DMS53 (cell line): ENCODE measurements around the gene TEKTIP1.

Experiments
- DNase-seq: peaks from one replicate; lab custom pipeline; 2025; lab: John Stamatoyannopoulos, UW

TEKTIP1 gene

DNA sequence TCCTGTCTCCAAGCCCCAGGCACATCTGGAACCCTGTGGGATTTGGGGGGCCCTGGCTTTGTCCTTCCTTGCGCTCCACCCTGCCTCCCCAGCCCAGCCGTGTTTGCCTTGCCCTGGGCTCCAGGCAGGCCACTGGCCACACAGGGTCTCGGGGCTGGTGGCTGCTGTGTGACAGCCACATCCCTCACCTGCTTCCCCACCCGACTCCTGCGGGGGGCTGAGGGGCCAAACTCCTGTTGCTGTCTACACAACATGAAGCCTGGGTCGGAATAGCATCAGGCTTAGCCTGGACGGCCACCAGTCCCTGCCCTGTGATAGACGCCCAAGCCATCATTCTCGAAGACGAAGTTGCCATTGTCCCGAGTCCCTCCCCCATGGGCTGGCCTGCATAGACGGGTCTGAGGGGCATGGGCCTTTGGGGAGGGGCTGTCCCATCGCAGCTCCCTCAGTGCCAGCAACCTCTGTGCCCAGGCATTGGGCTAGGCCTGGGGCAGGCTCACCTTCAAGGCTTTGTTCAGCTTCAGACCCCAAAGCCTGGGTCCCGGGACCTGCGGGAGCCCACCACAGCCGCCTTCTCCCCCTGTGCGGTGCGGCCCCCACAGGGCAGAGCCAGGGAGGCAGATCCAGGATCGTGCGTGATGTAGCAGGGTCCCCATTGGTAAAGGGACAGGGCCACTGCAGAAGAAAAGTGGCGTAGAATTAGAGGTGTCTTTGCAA lies 15.5 kb upstream of the TEKTIP1 start:
- DNase-seq, result no peak

DNA sequence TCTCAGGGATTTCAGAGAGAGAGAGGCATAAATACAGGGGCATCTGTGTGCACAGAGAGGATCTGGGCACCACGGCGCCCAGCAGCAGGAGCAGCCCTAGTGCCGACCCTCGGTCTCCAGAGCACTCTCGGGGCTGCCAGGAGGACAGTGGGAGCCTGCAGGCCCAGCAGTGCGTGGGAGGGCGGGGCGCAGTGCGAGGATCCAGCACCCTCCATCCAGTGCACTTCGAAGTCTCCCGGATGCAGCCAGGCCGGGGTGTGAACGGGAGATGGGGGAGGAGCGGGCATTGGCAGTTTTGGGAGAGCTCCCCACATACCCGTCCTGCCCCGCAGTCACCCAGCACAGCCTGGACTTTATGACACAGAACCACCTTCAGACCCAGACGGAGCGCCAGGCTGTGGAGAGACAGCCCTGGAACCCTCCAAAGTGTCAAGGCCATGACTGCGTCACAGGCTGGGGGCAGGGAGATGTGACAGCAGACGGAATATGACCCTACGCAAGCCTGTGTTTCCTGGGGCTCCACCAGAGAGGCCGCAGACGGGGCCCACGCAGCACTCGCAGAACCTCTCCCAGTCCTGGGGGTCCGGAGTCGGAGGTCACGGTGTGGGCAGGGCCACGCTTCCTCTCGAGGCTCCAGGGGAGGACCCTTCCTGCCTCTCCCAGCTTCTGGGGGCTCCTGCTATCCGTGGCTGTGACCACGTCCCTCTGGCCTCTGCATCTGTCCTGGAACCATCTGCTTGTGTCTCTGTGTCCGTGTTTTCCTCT lies 14.7 kb upstream of the TEKTIP1 start:
- no peak for DNase-seq

DNA sequence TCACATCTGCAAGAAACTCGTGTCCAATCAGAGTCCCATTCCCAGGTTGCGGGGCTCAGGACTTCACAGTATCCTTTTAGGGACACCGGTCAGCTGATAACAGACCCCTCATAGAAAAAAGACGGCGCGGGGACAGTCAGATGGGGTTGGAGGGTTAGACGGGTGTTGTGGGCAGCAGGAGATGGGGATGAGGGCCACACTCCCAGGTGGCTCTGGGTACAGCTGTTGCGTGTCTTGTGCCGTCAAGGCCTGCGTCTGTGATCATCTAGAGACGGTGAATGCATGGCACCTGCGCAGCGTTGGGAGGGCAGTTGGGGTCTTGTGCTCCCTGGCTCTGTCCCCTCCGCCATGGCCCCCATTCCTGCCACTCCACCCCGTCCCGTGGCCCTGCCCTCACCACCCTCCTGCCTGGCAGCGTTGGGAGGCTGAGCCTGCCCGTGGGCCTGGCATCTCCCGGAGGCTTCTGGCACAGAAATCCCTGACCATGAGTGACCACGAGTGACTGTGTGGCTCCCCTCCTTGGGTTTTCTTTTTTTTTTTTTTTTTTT lies 14.0 kb upstream of the TEKTIP1 start:
- DNase-seq, result no peak

DNA sequence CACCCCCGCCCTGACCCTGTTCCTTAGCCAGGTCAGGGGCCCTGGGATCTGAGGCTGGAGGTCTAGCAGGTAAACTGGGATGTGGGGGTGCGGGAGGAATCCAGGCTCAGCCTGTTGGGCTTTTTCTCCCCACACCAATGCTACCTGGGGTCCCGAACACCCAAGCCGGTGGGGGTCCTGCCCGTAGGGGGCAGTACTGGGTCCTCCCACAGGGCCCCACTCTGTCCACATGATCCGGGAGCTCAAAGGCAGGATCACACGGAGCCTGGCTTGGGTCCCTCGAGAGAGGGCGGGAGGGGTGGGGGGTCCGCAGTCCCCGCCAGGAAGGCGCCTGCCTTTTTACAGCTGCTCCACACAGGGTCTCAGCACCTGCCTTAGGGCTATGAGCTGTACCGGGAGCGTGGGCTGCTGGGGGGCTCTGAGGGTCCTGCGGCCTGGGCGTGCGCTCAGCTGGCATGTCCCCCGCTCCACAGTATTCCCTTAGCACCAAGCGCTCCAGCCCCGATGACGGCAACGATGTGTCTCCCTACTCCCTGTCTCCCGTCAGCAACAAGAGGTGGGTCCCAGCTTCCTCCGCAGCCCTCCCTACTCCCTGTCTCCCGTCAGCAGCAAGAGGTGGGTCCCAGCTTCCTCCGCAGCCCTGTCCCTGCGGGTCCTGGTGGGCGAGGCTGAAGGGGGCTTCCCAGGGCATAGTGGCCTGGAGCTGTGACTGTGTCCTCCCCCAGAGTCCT lies 12.3 kb upstream of the TEKTIP1 start:
- DNase-seq, result no peak

DNA sequence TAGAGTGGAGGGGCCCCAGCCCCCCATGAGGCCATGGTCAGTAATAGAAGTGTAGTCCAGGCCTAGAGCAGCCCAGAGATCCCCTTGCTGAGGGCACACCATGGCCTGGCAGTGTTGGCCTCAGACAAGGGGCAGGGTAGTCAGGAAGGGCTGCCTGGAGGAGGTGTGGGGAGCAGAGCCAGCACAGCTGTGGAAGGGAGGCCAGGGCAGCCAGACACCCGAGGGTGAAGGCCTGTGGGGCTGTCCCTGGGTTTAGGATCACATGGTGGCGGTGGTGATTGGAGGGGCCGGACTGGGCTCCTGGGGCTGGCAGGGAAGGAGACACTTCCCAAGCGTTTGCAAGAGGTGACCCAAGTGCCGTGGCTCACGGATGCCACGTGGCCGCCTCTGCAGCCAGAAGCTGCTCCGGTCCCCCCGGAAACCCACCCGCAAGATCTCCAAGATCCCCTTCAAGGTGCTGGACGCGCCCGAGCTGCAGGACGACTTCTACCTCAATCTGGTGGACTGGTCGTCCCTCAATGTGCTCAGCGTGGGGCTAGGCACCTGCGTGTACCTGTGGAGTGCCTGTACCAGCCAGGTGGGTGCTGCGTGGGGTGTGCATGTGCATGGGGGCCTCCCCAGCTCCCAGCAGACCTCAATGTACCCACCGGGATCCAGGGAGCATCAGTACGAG lies 11.6 kb upstream of the TEKTIP1 start:
- DNase-seq, result no peak

DNA sequence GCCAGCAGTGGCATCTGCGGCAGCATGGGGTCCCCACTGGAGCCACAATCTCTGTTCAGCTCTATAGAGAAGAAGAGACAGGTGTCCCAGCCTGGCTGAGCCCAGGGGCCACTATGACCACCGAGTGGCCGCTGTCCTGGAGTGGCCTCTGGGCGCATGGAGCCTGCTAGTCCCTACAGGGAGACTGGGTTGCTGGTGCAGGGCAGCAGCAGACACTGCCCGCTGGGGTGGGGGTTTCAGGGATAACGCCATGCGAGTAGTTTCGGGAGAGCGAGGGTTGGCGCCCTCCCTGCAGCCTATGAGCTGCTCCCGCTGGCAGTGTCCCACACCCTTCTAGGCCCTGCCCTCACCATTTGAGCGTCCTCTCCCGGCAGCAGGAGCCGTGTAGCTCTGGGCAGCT lies 10.9 kb upstream of the TEKTIP1 start:
- DNase-seq, result no peak

DNA sequence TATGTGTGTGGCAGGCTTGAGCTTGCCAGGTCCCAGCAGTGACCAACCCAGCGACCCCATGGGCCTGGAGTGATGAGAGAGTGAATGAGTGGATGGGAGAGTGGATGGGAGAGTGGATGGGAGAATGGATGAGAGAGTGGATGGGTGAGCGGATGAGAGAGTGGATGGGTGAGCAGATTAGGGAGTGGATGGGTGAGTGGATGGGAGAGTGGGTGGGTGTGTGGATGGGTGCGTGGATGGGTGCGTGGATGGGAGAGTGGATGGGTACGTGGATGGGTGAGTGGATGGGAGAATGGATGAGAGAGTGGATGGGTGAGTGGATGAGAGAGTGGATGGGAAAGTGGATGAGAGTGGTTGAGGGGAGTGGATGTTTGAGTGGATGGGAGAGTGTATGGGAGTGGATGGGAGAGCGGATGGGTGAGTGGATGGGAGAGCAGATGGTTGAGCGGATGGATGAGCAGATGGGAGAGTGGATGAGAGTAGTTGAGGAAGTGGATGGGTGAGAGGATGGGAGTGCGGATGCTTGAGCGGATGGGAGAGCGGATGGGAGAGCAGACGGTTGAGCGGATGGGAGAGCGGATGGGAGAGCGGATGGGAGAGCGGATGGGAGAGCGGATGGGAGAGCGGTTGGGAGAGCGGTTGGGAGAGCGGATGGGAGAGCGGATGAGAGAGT lies 10.3 kb upstream of the TEKTIP1 start:
- no peak for DNase-seq

DNA sequence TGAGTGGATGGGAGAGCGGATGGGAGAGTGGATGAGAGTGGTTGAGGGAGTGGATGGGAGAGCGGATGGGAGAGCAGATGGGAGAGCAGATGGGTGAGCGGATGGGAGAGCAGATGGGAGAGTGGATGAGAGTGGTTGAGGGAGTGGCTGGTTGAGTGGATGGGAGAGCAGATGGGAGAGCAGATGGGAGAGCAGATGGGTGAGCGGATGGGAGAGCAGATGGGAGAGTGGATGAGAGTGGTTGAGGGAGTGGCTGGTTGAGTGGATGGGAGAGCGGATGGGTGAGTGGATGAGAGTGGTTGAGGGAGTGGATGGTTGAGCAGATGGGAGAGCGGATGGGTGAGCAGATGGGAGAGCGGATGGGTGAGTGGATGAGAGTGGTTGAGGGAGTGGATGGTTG lies 9.7 kb upstream of the TEKTIP1 start:
- peak; percentile 45 for DNase-seq

DNA sequence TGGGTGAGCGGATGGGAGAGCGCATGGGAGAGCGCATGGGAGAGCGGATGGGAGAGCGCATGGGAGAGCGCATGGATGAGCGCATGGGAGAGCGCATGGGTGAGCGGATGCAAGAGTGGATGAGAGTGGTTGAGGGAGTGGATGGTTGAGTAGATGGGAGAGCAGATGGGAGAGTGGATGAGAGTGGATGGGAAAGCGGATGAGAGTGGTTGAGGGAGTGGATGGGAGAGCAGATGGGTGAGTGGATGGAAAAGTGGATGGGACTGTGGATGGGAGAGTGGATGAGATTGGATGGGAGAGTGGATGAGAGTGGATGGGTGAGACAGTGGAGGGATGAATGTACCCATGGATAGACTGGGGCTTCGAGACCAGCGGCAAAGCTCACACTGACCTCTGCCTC lies 8.6 kb upstream of the TEKTIP1 start:
- DNase-seq, result no peak

DNA sequence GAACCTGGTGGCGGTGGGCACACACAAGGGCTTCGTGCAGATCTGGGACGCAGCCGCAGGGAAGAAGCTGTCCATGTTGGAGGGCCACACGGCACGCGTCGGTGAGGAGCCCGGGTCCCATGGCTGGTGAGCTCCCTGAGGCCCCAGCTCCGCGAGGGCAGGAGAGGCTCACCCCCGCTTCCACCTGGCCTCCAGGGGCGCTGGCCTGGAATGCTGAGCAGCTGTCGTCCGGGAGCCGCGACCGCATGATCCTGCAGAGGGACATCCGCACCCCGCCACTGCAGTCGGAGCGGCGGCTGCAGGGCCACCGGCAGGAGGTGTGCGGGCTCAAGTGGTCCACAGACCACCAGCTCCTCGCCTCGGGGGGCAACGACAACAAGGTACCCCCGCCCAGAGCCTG lies 7.3 kb upstream of the TEKTIP1 start:
- no peak for DNase-seq

DNA sequence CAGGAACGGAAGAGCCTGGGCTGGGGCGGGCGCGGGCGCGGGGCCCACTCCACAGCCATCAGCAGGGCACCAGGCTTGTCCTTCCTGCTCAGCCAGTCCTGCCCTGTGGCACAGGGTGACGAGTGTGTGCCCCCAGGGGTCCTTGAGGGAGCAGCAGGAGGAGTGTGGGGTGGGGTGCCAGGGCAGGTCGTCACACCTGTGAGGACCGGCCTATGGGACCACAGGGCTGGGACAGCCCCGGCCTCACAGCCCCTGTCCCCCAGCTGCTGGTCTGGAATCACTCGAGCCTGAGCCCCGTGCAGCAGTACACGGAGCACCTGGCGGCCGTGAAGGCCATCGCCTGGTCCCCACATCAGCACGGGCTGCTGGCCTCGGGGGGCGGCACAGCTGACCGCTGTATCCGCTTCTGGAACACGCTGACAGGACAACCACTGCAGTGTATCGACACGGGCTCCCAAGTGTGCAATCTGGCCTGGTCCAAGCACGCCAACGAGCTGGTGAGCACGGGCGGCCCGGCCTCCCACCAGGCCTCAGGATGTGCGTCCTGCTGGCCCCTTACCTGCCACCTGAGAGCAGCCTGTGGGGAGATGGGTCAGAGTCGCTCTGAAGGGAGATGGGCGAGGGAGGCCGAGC lies 6.7 kb upstream of the TEKTIP1 start:
- DNase-seq, result no peak

DNA sequence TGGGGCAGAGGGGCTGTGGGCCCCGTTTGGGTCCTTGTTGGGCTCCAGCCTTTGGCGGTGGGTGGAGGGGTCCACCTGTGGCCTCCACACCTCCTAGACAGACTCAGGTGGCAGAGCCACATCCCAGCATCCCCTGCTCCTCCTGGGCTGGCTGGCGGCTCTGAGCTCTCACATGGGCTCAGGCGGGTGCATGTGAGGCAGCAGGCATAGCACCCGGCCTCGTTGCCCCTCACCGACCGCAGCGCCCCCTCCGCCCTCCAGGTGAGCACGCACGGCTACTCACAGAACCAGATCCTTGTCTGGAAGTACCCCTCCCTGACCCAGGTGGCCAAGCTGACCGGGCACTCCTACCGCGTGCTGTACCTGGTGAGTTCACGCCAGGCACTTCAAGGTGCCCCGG lies 5.9 kb upstream of the TEKTIP1 start:
- DNase-seq, result no peak

DNA sequence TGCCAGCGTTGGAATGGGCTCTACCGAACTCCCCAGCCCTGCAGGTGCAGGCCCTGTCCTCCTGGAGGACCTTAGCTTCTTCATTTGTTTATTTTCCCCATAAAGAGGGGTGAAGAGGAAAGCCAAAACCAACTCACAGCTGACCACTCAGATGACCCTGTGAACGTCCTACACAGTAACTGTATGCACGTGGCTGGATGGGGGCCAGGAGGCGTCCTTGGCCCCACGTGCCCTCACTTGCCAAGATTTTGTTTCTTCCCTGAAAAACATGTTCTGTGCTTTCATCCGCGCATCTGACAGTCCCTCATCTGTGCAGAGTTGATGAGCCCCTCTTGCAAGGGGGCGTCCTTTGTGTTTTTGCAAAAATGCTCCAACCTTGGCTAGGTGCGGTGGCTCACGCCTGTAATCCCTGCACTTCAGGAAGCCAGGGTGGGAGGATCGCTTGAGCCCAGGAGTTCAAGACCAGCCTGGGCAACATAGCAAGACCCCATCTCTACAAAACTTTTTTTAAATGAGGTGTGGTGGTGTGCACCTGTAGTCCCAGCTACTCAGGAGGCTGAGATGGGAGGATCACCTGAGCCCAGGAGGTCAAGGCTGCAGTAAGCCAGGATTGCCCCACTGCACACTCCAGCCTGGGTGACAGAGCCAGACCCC lies 5.3 kb upstream of the TEKTIP1 start:
- DNase-seq, result no peak

DNA sequence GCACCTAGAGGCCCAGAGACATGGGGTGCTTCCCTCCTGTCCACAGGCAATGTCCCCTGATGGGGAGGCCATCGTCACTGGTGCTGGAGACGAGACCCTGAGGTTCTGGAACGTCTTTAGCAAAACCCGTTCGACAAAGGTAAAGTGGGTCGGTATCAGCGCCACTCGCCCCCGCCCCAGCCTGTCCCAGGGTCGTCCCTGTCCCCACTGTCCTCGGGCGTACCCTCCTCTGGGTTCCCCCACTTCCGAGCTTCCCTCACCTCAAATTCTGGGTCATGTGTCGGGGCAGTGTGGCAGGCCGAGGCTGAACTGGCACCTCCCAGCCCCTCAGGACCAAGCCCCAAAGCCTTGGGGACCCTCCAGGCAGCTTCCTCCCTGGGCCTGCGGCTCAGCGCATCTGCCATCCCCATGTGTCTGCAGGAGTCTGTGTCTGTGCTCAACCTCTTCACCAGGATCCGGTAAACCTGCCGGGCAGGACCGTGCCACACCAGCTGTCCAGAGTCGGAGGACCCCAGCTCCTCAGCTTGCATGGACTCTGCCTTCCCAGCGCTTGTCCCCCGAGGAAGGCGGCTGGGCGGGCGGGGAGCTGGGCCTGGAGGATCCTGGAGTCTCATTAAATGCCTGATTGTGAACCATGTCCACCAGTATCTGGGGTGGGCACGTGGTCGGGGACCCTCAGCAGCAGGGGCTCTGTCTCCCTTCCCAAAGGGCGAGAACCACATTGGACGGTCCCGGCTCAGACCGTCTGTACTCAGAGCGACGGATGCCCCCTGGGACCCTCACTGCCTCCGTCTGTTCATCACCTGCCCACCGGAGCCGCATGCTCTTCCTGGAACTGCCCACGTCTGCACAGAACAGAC lies 4.4 kb upstream of the TEKTIP1 start:
- DNase-seq, result no peak

DNA sequence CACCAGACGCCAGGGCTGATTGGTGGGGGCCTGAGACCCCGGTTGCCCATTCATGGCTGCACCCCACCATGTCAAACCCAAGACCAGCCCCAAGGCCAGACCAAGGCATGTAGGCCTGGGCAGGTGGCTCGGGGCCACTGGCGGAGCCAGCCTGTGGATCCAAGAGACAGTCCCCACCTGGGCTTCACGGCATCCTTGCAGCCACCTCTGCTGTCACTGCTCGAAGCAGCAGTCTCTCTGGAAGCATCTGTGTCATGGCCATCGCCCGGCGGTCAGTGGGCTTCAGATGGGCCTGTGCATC lies 3.8 kb upstream of the TEKTIP1 start:
- no peak for DNase-seq

DNA sequence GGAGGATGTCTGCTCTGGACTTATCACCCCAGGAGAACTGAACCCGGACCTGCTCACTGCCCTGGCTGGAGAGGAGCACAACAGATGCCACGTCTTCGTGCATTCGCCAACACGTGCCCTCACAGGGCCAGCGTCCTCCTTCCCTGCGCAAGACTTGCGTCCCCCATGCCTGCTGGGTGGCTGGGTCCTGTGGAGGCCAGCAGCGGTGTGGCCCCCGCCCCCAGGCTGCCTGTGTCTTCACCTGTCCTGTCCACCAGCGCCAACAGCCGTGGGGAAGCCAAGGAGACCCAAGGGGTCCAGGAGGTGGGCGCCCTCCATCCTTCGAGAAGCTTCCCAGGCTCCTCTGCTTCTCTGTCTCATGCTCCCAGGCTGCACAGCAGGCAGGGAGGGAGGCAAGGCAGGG lies 3.4 kb upstream of the TEKTIP1 start:
- DNase-seq, result no peak

DNA sequence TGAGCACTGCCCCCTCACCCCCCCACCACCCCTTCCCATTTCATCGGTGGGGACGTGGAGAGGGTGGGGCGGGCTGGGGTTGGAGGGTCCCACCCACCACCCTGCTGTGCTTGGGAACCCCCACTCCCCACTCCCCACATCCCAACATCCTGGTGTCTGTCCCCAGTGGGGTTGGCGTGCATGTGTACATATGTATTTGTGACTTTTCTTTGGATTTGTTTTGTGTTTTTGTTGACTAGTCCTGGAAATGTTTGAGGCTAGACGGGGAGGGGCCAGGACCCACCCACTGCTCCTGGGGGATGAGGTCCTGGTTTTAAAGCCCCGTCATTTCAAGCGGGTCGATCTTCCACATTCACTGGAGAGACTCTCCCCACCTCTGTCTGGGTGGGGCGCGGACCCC lies 3.0 kb upstream of the TEKTIP1 start:
- no peak for DNase-seq

DNA sequence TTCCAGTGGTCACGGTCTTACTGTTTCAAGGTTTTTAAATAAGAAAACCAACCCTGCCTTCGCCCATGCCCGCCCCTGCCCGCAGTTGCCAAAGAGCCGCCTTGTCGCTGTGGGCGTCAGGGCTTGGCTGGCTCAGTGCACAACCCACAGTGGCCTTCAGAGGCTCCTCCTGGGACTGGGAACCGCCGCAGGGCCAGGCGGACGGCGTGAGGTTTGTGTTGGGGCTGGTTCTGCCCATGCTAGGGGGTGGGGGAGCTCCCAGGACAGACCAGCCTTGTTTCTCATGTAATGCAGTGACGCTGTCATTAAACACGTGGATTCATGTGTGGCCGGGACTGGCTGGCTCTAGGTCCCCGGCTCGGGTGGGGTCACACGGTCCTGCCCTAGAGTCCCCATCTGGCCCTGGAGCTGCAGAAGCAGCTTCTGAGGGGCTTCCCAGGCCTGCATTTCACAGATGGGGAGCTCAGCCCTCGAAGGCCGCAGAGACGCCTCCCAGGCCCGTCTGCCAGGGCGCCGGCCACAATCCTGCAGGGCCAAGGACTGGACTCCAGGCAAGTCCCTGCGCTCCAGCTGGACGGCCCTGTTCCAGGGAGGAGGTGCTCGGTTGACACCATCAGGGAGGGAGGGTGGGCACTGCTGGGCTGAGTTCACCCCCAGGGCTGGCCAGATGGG lies 2.4 kb upstream of the TEKTIP1 start:
- DNase-seq, result no peak

DNA sequence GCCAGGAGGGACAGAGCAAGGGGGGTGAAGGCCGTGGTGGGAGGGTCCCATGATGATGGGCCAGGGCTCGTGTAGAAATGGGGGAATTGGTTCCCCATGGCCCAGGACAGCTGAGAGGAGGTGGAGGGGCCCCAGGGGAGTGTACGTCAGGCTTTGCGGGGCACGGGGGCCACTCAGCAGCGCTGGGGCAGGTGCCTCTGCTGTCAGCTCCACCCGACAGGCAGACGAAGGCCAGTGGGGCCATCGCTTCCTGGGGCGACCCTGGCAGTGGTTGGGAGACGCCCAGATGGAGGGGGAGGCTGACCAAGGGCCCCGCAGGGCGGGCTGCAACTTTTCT lies 1.9 kb upstream of the TEKTIP1 start:
- no peak for DNase-seq
